Renal cortex interstitium (tissue), 15 donors: ENCODE data around the gene ZFR. TPM values are rescaled to one million over a fixed set of nuclear protein-coding genes. Genes with fewer than 3 reads are reported as not detected.

ENCODE experiments used
- DNase-seq, 11 donors: peaks; one replicate each; pipeline ENCODE4 v3.0.0-alpha.2; 2013; ENCODE audit warnings: low read depth in 9 of 11, low spot score in 4 of 11; ENCODE audit errors: extremely low read depth in 1 of 11
- long read RNA-seq, 16 experiments: transcript quantifications; one replicate each; lab custom pipeline, GENCODE V29; 2026
- polyA plus RNA-seq, 3 donors: library from polyadenylated mRNA; unstranded; fragments of 120-200 nt; gene quantifications; one replicate each; pipeline ENCODE4 v1.2.1, GENCODE V29; 2013; ENCODE audit not compliant: insufficient read length in 3 of 3

The ZFR gene
- 100 to 1,000 TPM; 116 to 130 (median 119) TPM for polyA plus RNA-seq
- long read RNA-seq, donor 1, full-length matches to known transcripts = 10 of 30 reads
- long read RNA-seq, donor 1, partial matches to known transcripts = 20 of 30 reads
- long read RNA-seq, donor 1, other reads (novel, unspliced or antisense) = 0 of 30 reads
- long read RNA-seq, donor 2, partial matches to known transcripts = 25 of 28 reads
- long read RNA-seq, donor 2, other reads (novel, unspliced or antisense) = 0 of 28 reads
- long read RNA-seq, donor 3, full-length matches to known transcripts = 24 of 48 reads
- long read RNA-seq, donor 3, partial matches to known transcripts = 24 of 48 reads
- long read RNA-seq, donor 3, other reads (novel, unspliced or antisense) = 0 of 48 reads
- long read RNA-seq, donor 4, full-length matches to known transcripts = 19 of 40 reads
- long read RNA-seq, donor 4, partial matches to known transcripts = 21 of 40 reads
- long read RNA-seq, donor 4, other reads (novel, unspliced or antisense) = 0 of 40 reads
- long read RNA-seq, donor 5 = 0 reads
- long read RNA-seq, donor 6, transcript ZFR-202 (3 exons, 2,184 nt) = major isoform, 20 of 37 reads
- long read RNA-seq, donor 6, partial matches to known transcripts = 12 of 37 reads
- long read RNA-seq, donor 6, other reads (novel, unspliced or antisense) = 0 of 37 reads
- long read RNA-seq, donor 7, full-length matches to known transcripts = 22 of 45 reads
- long read RNA-seq, donor 7, partial matches to known transcripts = 23 of 45 reads
- long read RNA-seq, donor 7, other reads (novel, unspliced or antisense) = 0 of 45 reads
- long read RNA-seq, donor 8 = 0 reads
- long read RNA-seq, donor 9, full-length matches to known transcripts = 21 of 26 reads
- long read RNA-seq, donor 9, partial matches to known transcripts = 5 of 26 reads
- long read RNA-seq, donor 9, other reads (novel, unspliced or antisense) = 0 of 26 reads
- long read RNA-seq, donor 10, full-length matches to known transcripts = 28 of 58 reads
- long read RNA-seq, donor 10, partial matches to known transcripts = 30 of 58 reads
- long read RNA-seq, donor 10, other reads (novel, unspliced or antisense) = 0 of 58 reads
- long read RNA-seq, donor 11, full-length matches to known transcripts = 13 of 19 reads
- long read RNA-seq, donor 11, partial matches to known transcripts = 6 of 19 reads
- long read RNA-seq, donor 11, other reads (novel, unspliced or antisense) = 0 of 19 reads
- long read RNA-seq, donor 12, full-length matches to known transcripts = 5 of 5 reads
- long read RNA-seq, donor 12, partial matches to known transcripts = 0 of 5 reads
- long read RNA-seq, donor 12, other reads (novel, unspliced or antisense) = 0 of 5 reads
- long read RNA-seq, donor 13 = 0 reads
- long read RNA-seq, donor 14, full-length matches to known transcripts = 24 of 24 reads
- long read RNA-seq, donor 14, partial matches to known transcripts = 0 of 24 reads
- long read RNA-seq, donor 14, other reads (novel, unspliced or antisense) = 0 of 24 reads
- long read RNA-seq, donor 15, partial matches to known transcripts = 0 of 4 reads
- long read RNA-seq, donor 15, other reads (novel, unspliced or antisense) = 0 of 4 reads
- long read RNA-seq, donor 16, full-length matches to known transcripts = 55 of 113 reads
- long read RNA-seq, donor 16, partial matches to known transcripts = 58 of 113 reads
- long read RNA-seq, donor 16, other reads (novel, unspliced or antisense) = 0 of 113 reads

DNA sequence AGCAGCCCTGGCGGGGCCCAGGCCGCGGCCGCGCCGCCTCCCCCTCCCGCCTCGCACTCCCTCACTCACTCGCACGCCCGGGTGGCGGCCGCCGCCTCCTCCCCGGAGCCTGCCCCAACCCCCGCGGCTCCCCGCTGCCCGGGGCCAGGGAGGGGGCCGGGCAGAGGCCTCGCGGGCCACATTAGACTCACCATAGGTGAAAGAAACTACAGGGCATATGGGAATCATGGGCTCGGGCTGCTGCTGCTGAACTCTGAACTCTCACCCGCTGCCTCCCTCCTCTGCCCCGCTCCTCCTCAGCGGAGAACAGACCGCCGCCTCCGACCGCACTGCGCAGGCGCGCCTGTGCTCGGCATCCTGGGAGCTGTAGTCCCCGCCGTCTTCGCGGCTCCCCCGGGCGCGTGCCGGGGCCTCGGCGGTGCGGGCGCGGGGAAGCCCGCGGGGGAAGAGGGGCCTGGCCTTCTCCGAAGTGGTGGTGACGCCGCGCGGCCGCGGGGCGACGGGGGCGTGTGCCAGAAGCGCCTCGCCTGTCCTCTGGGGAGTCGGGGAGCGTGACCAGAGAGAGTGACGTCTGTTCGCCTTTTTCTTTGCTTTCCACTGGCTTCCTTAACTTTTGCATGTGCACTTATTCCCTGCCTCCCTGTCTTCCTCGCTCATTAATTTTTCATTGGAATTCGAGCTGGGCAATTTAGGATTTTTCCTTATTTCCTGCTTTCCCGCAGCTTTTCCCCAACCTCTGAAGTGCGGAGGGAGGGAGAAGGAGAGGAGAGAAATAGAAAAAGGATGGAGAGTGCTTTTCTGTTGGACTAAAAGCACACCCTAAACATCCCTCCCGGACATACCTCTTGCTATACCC, at the start of gene ZFR:
Gene ZFR (minus strand): TSS at position 310 of the 856 bp plus-strand sequence. CDS start 82 bp downstream, at position 228.
- peak; percentile 73 to 90 (median 87) for DNase-seq

DNA sequence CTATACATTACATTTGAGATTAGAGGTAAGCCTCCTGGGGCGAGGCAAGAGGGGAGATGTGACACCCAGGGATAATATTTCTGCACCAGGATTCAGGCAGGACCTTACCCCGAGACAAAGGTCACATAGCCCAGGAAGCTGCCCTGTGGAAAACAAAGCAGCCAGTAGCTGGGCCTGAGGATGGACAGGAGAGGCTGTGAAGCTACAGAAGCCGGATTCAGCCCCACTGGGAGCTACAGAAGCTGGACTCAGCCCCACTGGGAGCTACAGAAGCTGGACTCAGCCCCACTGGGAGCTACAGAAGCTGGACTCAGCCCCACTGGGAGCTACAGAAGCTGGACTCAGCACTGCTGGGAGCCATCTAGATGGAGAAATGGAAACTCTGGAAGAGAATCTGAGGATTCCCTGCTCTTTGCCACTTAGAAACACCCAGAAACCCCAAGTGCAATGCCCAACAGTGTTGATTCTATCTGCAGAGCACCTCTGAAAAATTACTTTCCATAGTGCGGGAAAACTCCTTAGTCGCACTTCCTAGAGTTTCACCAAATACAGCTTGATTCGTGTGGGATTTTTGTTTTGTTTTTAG, 46.5 kb upstream of the ZFR start:
- no peak for DNase-seq

DNA sequence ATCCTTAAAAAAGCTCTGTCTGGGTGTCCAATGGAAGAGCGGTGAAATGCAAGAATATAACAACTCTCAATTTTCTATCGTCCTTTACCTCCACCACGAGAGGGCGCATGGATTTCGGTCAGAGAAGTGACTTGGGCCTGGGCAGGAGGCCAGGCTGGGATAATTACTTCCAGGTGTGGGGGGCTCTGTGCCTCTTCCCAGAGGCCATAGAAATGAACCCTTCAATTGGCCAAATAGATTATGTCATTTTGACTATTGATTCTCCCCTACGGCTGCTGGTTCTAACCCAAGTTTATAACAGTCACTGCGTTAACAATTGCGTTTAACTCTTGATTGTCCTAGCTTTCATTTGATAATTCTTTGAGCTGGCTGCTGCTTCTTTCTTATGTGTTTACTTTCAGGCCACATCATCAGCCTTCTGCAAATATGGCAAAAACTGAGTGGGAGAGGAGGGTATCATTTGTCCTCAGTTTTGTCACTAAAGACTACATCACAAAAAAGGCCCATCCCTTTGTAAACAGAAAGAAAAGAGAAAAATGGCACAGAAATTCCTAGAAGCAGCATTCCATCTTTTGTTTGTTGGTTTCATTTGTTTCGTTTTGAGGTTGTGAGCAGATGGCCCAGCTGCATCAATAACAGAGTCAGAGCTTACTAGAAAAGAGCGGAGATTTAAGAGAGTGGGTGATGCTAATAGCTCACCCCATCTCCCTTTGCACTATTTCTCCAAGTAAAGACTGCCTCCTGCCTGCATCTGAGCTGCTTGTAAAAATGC, 45.4 kb upstream of the ZFR start:
- DNase-seq = peak; percentile 66 to 79 (median 72)

DNA sequence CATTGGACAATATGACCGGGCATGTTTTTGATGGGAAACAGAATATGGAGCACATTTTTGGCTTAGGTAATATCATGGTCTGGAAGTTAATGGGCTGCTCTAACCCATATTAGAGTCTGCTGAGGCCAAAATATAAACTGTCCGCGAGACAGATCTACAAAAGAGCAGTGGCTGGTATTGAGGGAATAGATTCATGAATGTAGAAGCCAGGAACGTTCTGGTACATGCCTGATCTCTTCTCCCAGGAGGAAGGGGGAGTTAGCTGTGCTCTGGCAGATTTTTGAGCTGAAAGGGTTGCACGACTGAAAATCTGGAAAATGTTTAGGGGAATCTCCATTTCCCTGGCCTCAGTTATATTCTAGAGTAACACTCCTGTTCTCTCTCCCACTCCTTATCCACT, 42.9 kb upstream of the ZFR start:
- no peak for DNase-seq

DNA sequence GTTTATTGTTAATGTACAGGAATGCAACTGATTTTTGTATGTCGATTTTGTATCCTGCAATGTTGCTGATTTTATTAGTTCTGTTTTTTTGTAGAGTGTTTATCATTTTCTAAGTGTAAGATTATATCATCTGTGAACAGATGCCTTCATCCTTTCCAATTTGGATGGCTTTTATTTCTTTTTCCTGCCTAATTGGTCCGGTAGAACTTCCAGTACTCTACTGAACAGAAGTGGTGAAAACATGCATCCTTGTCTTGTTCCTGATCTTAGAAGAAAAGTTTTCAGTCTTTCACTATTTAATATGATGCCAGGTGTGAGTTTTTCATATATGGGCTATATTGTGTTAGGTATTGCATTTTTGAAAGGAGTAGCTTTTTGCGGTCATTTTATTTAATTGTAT, 42.5 kb upstream of the ZFR start:
- no peak for DNase-seq

DNA sequence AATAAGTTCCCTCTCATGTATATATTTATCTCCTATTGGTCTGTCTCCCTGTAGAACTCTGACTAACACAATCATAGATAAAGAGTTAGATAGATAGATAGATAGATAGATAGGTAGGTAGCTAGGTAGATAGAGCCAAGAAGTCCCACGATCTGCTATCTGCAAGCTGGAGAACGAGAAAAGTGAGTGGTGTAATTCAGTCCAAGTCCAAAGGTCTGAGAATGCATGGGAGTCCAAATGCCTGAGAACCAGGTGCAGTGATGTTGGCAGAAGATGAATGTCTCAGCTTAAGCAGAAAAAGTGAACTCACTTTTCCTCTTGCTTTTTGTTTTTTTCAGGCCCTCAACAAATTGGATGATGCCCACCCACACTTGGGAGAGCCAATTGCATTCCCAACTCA, 37.7 kb upstream of the ZFR start:
- no peak for DNase-seq

DNA sequence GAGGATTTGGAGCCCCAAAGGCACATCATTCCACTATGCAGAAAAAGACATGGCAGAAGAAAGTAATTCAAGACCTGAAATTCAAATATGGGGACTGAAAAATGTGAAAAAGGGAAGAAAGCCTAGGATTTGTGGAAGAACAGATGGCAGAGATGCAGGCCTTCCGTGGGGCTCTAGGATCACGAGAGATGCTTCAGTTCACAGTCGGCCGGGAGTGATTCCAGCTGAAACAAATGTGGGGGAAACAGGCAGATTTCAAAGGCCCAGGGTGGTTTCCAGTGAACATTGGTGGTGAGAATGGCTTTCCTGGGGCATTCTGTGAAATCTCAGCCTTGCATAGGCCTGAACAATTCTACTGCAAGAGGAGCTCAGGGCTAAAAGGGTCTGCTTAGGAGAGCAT, 34.6 kb upstream of the ZFR start:
- no peak for DNase-seq

DNA sequence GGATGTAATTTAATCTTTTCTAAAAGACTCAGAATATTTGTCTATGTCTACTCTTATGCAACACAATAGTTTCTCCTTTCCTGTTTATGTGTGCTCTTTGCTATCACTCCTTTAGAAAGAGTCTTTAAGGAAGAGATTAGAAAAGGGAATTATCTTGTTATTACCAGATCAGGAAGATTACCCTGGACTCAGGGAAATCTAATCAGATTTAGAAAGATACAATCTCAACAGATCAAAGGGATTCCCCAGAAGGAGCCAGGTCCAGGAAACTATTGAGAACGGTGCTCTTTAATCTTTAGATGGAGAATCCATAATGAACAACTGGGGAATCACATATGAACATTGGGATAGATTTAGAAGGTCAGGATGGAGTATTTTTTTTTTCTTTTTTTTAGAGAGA, 32.4 kb upstream of the ZFR start:
- no peak for DNase-seq

DNA sequence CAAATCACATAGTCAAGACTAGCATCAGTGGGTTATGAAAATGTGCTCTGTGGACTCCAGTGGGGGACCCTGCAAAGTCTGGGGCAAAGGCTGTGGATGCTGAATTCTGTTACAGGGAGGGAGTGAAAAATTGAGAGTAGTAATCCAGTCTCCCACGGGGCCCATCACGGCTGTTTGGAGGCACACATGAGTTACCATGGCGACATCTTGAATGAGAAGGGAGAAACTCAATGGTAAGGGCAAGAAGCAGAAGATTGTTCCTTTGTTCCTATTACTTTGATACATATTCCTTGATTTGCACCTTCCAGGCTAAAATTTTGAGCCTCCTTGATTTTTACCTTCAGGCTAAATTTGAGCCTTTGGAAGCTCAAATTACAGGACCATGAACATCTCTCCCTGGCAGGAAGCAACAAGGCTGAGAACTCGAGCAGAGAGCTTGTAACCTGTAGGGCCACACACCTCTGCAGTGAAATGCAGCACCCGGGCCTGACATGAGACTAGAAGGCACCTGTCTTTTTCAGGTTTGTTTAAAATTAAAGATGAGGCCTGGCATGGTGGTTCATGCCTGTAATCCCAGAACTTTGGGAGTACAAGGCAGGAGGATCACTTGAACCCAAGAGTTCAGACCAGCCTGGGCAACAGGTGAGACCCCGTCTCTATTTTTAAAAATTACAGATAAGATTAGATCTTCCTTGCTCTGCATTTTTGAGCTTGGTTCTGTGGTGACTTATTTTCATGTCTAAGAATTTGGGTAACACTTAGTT, 31.0 kb upstream of the ZFR start:
- DNase-seq = peak in 1 of 11 donors; percentile 1

DNA sequence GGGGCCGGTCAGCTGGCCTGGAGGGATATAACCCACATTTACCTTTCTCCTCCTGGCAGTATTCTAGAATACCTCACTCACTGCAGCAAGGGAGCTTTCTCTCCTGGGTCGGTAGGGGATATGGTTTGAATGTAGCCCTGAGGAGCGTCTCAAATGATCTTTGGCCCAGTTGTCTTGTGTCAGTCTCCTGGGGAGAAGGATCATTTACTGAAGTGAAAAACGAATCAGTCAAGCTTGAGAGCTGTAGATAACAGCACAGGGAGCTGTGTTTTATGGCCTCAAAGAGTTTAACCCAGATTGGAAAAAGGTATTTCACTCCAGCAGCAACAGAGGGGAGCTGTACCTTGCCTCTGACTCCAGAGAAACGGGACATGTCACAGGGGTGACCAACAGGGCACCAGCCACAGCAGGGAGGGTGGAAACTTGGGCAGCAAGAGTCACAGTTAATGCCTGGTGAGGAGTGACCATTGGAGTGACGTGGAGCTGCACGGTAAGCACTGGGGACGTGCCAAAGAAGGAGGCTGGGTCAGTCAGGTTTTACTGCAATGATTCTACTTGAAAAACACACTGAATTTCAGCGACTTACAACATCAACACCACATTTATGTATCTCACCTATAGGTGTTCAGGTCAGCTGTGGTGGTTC, 29.8 kb upstream of the ZFR start:
- peak in 1 of 11 donors; percentile 3 for DNase-seq

DNA sequence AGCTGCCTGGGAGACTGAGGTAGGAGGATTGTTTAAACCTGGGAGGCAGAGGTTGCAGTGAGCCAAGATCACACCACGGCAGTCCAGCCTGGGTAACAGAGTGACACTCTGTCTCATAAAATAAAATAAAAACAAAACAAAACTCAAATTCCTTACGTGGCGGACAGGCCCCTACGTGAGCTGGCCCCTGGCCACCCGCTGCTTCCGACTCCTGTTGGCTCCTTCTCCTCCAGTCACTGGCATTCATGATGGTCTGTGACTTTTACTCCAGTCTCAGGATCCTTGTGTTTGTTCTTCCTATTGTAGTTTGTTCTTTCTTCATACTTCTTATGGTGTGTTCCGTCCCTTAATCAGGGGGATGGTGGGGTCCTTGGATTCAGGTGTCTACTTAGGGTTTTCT, 28.5 kb upstream of the ZFR start:
- no peak for DNase-seq

DNA sequence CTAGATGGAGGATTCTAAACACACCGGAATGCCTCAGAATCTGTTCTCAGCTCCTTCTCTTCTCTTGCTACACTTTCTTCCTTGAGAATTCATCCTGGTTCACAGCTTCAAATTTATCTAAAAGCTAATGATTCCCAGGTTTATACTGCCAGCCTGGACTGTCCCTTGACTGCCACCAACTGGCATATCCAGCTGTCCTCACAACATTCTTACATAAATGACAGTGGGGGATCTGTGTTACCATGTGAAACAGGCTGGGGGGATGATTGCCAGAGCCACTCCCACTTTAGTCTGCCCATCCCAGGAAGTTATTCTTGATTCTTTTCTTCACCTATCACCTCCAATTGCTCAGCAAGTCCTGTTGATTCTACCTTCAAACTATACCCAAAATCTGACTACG, 27.2 kb upstream of the ZFR start:
- DNase-seq = no peak

DNA sequence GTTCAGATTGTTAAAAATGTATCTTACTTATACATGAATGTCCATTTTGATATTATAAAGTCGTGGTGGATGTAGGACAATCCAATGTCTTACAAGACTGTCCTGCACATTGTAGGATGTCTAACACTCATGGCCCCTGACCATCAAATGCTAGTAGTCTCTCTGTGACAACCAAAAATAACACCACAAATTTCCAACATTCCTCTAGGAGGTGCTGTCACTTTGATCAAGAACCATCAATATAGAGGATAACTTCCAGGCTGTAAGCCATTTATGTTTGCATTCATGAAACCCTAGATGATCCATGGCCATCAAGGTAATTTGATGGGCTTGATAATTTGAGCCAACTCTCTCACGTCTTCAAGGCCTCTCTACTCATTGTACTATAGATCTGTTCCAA, 20.5 kb upstream of the ZFR start:
- DNase-seq = no peak

DNA sequence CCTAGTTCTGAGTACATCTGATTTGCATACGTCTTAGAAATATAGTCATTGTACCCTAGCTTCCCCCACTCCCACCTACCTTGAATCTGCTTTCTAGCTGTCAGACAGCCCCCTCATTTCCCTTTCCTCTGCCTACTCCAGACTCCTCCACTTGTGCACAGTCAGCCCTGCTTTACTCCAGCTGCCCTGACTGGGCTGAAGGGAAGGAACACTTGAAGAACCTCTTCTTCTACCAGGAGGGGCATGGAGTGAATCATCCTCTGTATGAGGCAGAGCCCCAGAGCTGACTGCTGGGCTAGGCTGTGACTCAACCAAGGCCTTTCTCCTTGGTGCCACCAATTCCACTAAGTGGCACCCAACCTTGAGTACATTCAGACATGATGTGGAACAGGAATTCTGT, 18.1 kb upstream of the ZFR start:
- DNase-seq = no peak

DNA sequence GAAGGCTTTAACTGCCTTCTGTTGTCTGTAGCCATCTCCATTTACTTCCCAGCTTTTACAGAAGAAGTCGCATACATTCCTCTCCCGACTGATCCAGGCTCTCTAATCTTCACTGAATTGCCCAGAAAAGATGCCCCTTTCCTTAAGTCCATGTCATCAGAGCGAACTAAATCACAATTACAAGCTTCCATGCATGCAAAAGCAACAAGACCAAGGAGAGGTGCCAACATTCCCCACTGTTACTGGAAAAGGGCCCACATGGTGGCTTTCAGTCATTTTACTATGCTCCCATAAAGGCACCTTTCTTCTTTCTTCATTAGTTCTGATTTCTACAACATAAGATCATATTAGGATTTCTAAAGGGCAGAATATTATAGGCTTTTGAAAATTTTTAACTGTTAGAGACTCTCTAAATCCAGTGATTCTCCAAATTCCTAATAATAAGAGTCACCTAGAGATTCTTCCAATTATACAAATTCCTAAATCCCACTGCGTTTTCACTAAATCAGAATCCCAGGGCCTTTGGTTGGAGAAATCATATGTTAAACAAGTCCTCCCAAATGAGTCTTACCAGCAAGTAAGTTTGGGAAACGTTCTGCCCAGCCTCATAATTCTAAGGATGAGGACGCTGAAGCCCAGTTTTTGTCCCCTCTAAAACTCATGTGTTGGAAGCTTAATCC, 17.0 kb upstream of the ZFR start:
- no peak for DNase-seq
